ENCODE measurements around the gene MATN1.

MATN1 gene

GRCh38 chr1:30744060-30744756 is 20.8 kb upstream of the MATN1 start:
- Histone ChIP-seq H2BK5ac (ENCODE audit: low read depth, low read length, poor library complexity) (no peak overlapping the region), H3K4me1 (ENCODE audit: control insufficient read depth in 1 of 2, insufficient read depth in 2 of 2, low read length in 2 of 2) (peaks cover 0 to 7% of the 10 kb centered on the region in 2 experiments), H3K36me3 (ENCODE audit: control insufficient read depth in 1 of 2, insufficient read depth in 2 of 2, low read length in 2 of 2) (no peaks in the 10 kb centered on the region), H2BK120ac (ENCODE audit: insufficient read depth, low read length, poor library complexity) (no peak overlapping the region), H3K4me2 (ENCODE audit: low read length) (no peak overlapping the region), H3K14ac (ENCODE audit: low read length) (no peak overlapping the region), H3K27ac (ENCODE audit: low read depth, low read length) (no peak overlapping the region), H2BK12ac (ENCODE audit: low read length) (no peak overlapping the region), H2AFZ (ENCODE audit: insufficient read depth, low read length, poor library complexity) (no peak overlapping the region), H3K9me3 (ENCODE audit: insufficient read depth, low read depth, low read length) (no peaks in the 10 kb centered on the region), H3K4ac (ENCODE audit: low read depth, low read length) (no peak overlapping the region), H3K9ac (ENCODE audit: low read length) (no peak overlapping the region), H2AK5ac (ENCODE audit: low read length) (no peak overlapping the region), H3K18ac (ENCODE audit: low read length) (no peak overlapping the region), H4K8ac (ENCODE audit: low read depth, low read length) (no peak overlapping the region), H4K91ac (ENCODE audit: low read depth, low read length) (no peak overlapping the region), H3K4me3 (ENCODE audit: low read depth, low read length) (no peak overlapping the region), H4K12ac (ENCODE audit: low read depth, low read length) (no peak overlapping the region), H3K27me3 (ENCODE audit: insufficient read depth, low read length) (peaks cover 3% of the 10 kb centered on the region), H3K79me1 (ENCODE audit: low read length) (peaks cover 2% of the 10 kb centered on the region), H3K79me2 (ENCODE audit: control insufficient read depth, insufficient read depth, low read length, poor library complexity) (peaks cover 1% of the 10 kb centered on the region), H3K23ac (ENCODE audit: low read length) (no peak overlapping the region)
- WGBS (ENCODE audit: extremely low coverage, insufficient coverage, insufficient read length), result no CpG with 5 or more reads among the region's 7 CpGs
- peak; percentile 25 to 77 for DNase-seq

- H3K79me1 ChIP-seq (ENCODE audit: low read length), result peaks cover 2% of the 10 kb centered on the region
- H3K4me3 ChIP-seq (ENCODE audit: low read depth, low read length), result no peak overlapping the region
- H3K9me3 ChIP-seq (ENCODE audit: insufficient read depth, low read depth, low read length), result peaks cover 2% of the 10 kb centered on the region
- H3K27me3 ChIP-seq (ENCODE audit: insufficient read depth, low read length), result peaks cover 3% of the 10 kb centered on the region
- no peak overlapping the region for H2AFZ ChIP-seq (ENCODE audit: insufficient read depth, low read length, poor library complexity)
- H2AK5ac ChIP-seq (ENCODE audit: low read length), result no peak overlapping the region
- no peak overlapping the region for H3K4ac ChIP-seq (ENCODE audit: low read depth, low read length)
- H3K9ac ChIP-seq (ENCODE audit: low read length), result no peak overlapping the region
- H3K23ac ChIP-seq (ENCODE audit: low read length), result no peak overlapping the region
- H3K79me2 ChIP-seq (ENCODE audit: control insufficient read depth, insufficient read depth, low read length, poor library complexity), result peaks cover 1% of the 10 kb centered on the region
- DNase-seq, result no peak
- peaks cover 0 to 7% of the 10 kb centered on the region in 2 experiments for H3K4me1 ChIP-seq (ENCODE audit: control insufficient read depth in 1 of 2, insufficient read depth in 2 of 2, low read length in 2 of 2)
- no peak overlapping the region for H2BK5ac ChIP-seq (ENCODE audit: low read depth, low read length, poor library complexity)
- no peak overlapping the region for H3K27ac ChIP-seq (ENCODE audit: low read depth, low read length)
- H3K14ac ChIP-seq (ENCODE audit: low read length), result no peak overlapping the region
- H3K4me2 ChIP-seq (ENCODE audit: low read length), result no peak overlapping the region
- H4K8ac ChIP-seq (ENCODE audit: low read depth, low read length), result no peak overlapping the region
- H3K36me3 ChIP-seq (ENCODE audit: control insufficient read depth in 1 of 2, insufficient read depth in 2 of 2, low read length in 2 of 2), result no peaks in the 10 kb centered on the region
- no peak overlapping the region for H2BK120ac ChIP-seq (ENCODE audit: insufficient read depth, low read length, poor library complexity)
- no peak overlapping the region for H4K12ac ChIP-seq (ENCODE audit: low read depth, low read length)
- H4K91ac ChIP-seq (ENCODE audit: low read depth, low read length), result no peak overlapping the region
- WGBS (ENCODE audit: extremely low coverage, insufficient coverage, insufficient read length), result no CpG with 5 or more reads among the region's 4 CpGs
- H3K18ac ChIP-seq (ENCODE audit: low read length), result no peak overlapping the region
- H2BK12ac ChIP-seq (ENCODE audit: low read length), result no peak overlapping the region
Observed at GRCh38 chr1:30743584-30744059, 20.2 kb upstream of the MATN1 start.

GRCh38 chr1:30742963-30743559 is 19.7 kb upstream of the MATN1 start:
- Histone ChIP-seq H3K79me1 (ENCODE audit: low read length) (no peaks in the 10 kb centered on the region), H4K12ac (ENCODE audit: low read depth, low read length) (no peak overlapping the region), H3K18ac (ENCODE audit: low read length) (no peak overlapping the region), H3K9ac (ENCODE audit: low read length) (no peak overlapping the region), H4K8ac (ENCODE audit: low read depth, low read length) (no peak overlapping the region), H3K4ac (ENCODE audit: low read depth, low read length) (no peak overlapping the region), H3K79me2 (ENCODE audit: control insufficient read depth, insufficient read depth, low read length, poor library complexity) (no peaks in the 10 kb centered on the region), H2BK5ac (ENCODE audit: low read depth, low read length, poor library complexity) (no peak overlapping the region), H2BK120ac (ENCODE audit: insufficient read depth, low read length, poor library complexity) (no peak overlapping the region), H2AK5ac (ENCODE audit: low read length) (no peak overlapping the region), H3K23ac (ENCODE audit: low read length) (no peak overlapping the region), H4K91ac (ENCODE audit: low read depth, low read length) (no peak overlapping the region), H3K27ac (ENCODE audit: low read depth, low read length) (no peak overlapping the region), H3K4me3 (ENCODE audit: low read depth, low read length) (no peak overlapping the region), H3K36me3 (ENCODE audit: control insufficient read depth in 1 of 2, insufficient read depth in 2 of 2, low read length in 2 of 2) (no peaks in the 10 kb centered on the region), H3K27me3 (ENCODE audit: insufficient read depth, low read length) (peaks cover 3% of the 10 kb centered on the region), H3K9me3 (ENCODE audit: insufficient read depth, low read depth, low read length) (peaks cover 2% of the 10 kb centered on the region), H3K4me2 (ENCODE audit: low read length) (no peak overlapping the region), H3K4me1 (ENCODE audit: control insufficient read depth in 1 of 2, insufficient read depth in 2 of 2, low read length in 2 of 2) (peaks cover 0 to 2% of the 10 kb centered on the region in 2 experiments), H3K14ac (ENCODE audit: low read length) (no peak overlapping the region), H2AFZ (ENCODE audit: insufficient read depth, low read length, poor library complexity) (no peak overlapping the region), H2BK12ac (ENCODE audit: low read length) (no peak overlapping the region)
- no peak for DNase-seq
- WGBS (ENCODE audit: extremely low coverage, insufficient coverage, insufficient read length), result no CpG with 5 or more reads among the region's 3 CpGs

GRCh38 chr1:30742300-30742962 is 19.0 kb upstream of the MATN1 start:
- WGBS (ENCODE audit: extremely low coverage, insufficient coverage, insufficient read length), result no CpG with 5 or more reads among the region's 11 CpGs
- no peak overlapping the region for H2BK12ac ChIP-seq (ENCODE audit: low read length)

More at GRCh38 chr1:30742300-30742962, 19.0 kb upstream of the MATN1 start:
- Histone ChIP-seq H3K18ac (ENCODE audit: low read length) (no peak overlapping the region), H3K27me3 (ENCODE audit: insufficient read depth, low read length) (peaks cover 3% of the 10 kb centered on the region), H3K14ac (ENCODE audit: low read length) (no peak overlapping the region), H4K91ac (ENCODE audit: low read depth, low read length) (no peak overlapping the region), H2BK5ac (ENCODE audit: low read depth, low read length, poor library complexity) (no peak overlapping the region), H3K9ac (ENCODE audit: low read length) (no peak overlapping the region), H2BK120ac (ENCODE audit: insufficient read depth, low read length, poor library complexity) (no peak overlapping the region), H4K12ac (ENCODE audit: low read depth, low read length) (no peak overlapping the region), H3K4me1 (ENCODE audit: control insufficient read depth in 1 of 2, insufficient read depth in 2 of 2, low read length in 2 of 2) (no peaks in the 10 kb centered on the region), H3K4me3 (ENCODE audit: low read depth, low read length) (no peak overlapping the region), H4K8ac (ENCODE audit: low read depth, low read length) (no peak overlapping the region), H3K23ac (ENCODE audit: low read length) (no peak overlapping the region), H3K79me2 (ENCODE audit: control insufficient read depth, insufficient read depth, low read length, poor library complexity) (no peaks in the 10 kb centered on the region), H3K9me3 (ENCODE audit: insufficient read depth, low read depth, low read length) (peaks cover 2% of the 10 kb centered on the region), H3K79me1 (ENCODE audit: low read length) (no peaks in the 10 kb centered on the region), H3K4ac (ENCODE audit: low read depth, low read length) (no peak overlapping the region), H3K4me2 (ENCODE audit: low read length) (no peak overlapping the region), H3K36me3 (ENCODE audit: control insufficient read depth in 1 of 2, insufficient read depth in 2 of 2, low read length in 2 of 2) (no peaks in the 10 kb centered on the region), H2AFZ (ENCODE audit: insufficient read depth, low read length, poor library complexity) (no peak overlapping the region), H3K27ac (ENCODE audit: low read depth, low read length) (no peak overlapping the region), H2AK5ac (ENCODE audit: low read length) (no peak overlapping the region)
- DNase-seq, result no peak

All from trophoblast cell (in vitro differentiated cells and primary cell).